GM19397 (cell line): ENCODE measurements around the gene AFAP1.

Source experiments
- ATAC-seq: cut with Tn5 transposase; IDR thresholded peaks from one replicate; pipeline ENCODE4 v1.9.1; 2021; ENCODE audit warnings: mild to moderate bottlenecking, moderate library complexity; ENCODE audit not compliant: unreplicated experiment

Gene AFAP1

GRCh38 chr4:7968262-7968896, 28.7 kb upstream of the AFAP1 start:
- no peak for ATAC-seq

GRCh38 chr4:7967501-7968261, 28.0 kb upstream of the AFAP1 start:
- no peak for ATAC-seq

- ATAC-seq: no peak
Measured at GRCh38 chr4:7967063-7967440, 27.4 kb upstream of the AFAP1 start.

GRCh38 chr4:7966281-7967062, 26.8 kb upstream of the AFAP1 start:
- no peak for ATAC-seq

- peak; percentile 31 for ATAC-seq
Measured at GRCh38 chr4:7964890-7965662, 25.4 kb upstream of the AFAP1 start.

GRCh38 chr4:7964459-7964858, 24.8 kb upstream of the AFAP1 start:
- ATAC-seq: no peak

- no peak for ATAC-seq
Measured at GRCh38 chr4:7963691-7964090, 24.0 kb upstream of the AFAP1 start.

GRCh38 chr4:7962609-7963508, 23.2 kb upstream of the AFAP1 start:
- no peak for ATAC-seq

GRCh38 chr4:7960790-7961655, 21.4 kb upstream of the AFAP1 start:
- peak; percentile 46 for ATAC-seq

- no peak for ATAC-seq
Measured at GRCh38 chr4:7960017-7960789, 20.5 kb upstream of the AFAP1 start.

- ATAC-seq: no peak
Measured at GRCh38 chr4:7959078-7959477, 19.4 kb upstream of the AFAP1 start.

- ATAC-seq: no peak
Measured at GRCh38 chr4:7956934-7957656, 17.4 kb upstream of the AFAP1 start.

- ATAC-seq: no peak
Measured at GRCh38 chr4:7956270-7956808, 16.7 kb upstream of the AFAP1 start.

- ATAC-seq: no peak
Measured at GRCh38 chr4:7955393-7955792, 15.7 kb upstream of the AFAP1 start.

GRCh38 chr4:7952615-7953014, 13.0 kb upstream of the AFAP1 start:
- no peak for ATAC-seq

GRCh38 chr4:7950301-7951092, 10.8 kb upstream of the AFAP1 start:
- no peak for ATAC-seq

GRCh38 chr4:7949759-7950158, 10.1 kb upstream of the AFAP1 start:
- ATAC-seq: no peak
